ENCODE data around the gene IREB2.

IREB2 gene

GRCh38 chr15:78421238-78421965, 16.6 kb upstream of the IREB2 start:
- Histone ChIP-seq H3K14ac (ENCODE audit: low read length) (no peak overlapping the region), H3K18ac (ENCODE audit: low read length) (no peak overlapping the region), H3K4me2 (ENCODE audit: insufficient read depth, low read length, poor library complexity, severe bottlenecking) (no peak overlapping the region), H4K8ac (ENCODE audit: low read depth, low read length) (no peak overlapping the region), H2BK5ac (ENCODE audit: low read length) (no peak overlapping the region), H3K79me1 (ENCODE audit: low read depth, low read length) (no peaks in the 10 kb centered on the region), H2AFZ (ENCODE audit: low read length) (peak overlapping the region; percentile 6), H3K23ac (ENCODE audit: low read depth, low read length, poor library complexity) (no peak overlapping the region), H2BK15ac (ENCODE audit: low read length) (no peak overlapping the region), H3K4ac (ENCODE audit: low read length) (no peak overlapping the region), H3K27ac (replicated peaks; ENCODE audit: low read length) (no peak overlapping the region), H3K36me3 (replicated peaks in 1 of 2; ENCODE audit: control insufficient read depth in 2 of 2, insufficient read depth in 2 of 2, low read length in 2 of 2) (no peaks in the 10 kb centered on the region), H4K91ac (ENCODE audit: low read depth, low read length, poor library complexity) (no peak overlapping the region), H3K4me1 (ENCODE audit: control insufficient read depth in 2 of 2, insufficient read depth in 1 of 2, low read depth in 1 of 2, low read length in 2 of 2) (peaks cover 0 to 8% of the 10 kb centered on the region in 2 donors), H3K9me3 (replicated peaks in 1 of 2; ENCODE audit: control insufficient read depth in 2 of 2, insufficient read depth in 1 of 2, low read depth in 1 of 2, low read length in 2 of 2) (peaks cover 0 to 11% of the 10 kb centered on the region in 2 donors), H2AK5ac (ENCODE audit: low read depth, low read length) (no peak overlapping the region), H3K27me3 (ENCODE audit: control insufficient read depth in 3 of 3, insufficient read depth in 3 of 3, low read depth in 1 of 3, low read length in 3 of 3) (no peaks in the 10 kb centered on the region), H3K4me3 (ENCODE audit: low read length in 2 of 2) (no peak overlapping the region), H2BK120ac (ENCODE audit: low read depth, low read length) (no peak overlapping the region), H2BK12ac (ENCODE audit: low read length) (no peak overlapping the region), H3K9ac (ENCODE audit: low read depth, low read length, poor library complexity) (no peak overlapping the region)
- WGBS, 2 donors (ENCODE audit: extremely low coverage in 2 of 2, insufficient read length in 2 of 2, insufficient replicate concordance in 1 of 2): no CpG with 5 or more reads among the region's 7 CpGs
- no peak for DNase-seq (ENCODE audit: low spot score)

GRCh38 chr15:78422571-78423340, 15.3 kb upstream of the IREB2 start:
- Histone ChIP-seq H3K9me3 (replicated peaks in 1 of 2; ENCODE audit: control insufficient read depth in 2 of 2, insufficient read depth in 1 of 2, low read depth in 1 of 2, low read length in 2 of 2) (peaks cover 0 to 11% of the 10 kb centered on the region in 2 donors), H3K9ac (ENCODE audit: low read depth, low read length, poor library complexity) (peak overlapping the region; percentile 51), H2BK5ac (ENCODE audit: low read length) (no peak overlapping the region), H3K4me1 (ENCODE audit: control insufficient read depth in 2 of 2, insufficient read depth in 1 of 2, low read depth in 1 of 2, low read length in 2 of 2) (peaks cover 0 to 5% of the 10 kb centered on the region in 2 donors), H2BK12ac (ENCODE audit: low read length) (no peak overlapping the region), H3K4me2 (ENCODE audit: insufficient read depth, low read length, poor library complexity, severe bottlenecking) (no peak overlapping the region), H3K4me3 (ENCODE audit: low read length in 2 of 2) (no peak overlapping the region), H3K4ac (ENCODE audit: low read length) (no peak overlapping the region), H3K18ac (ENCODE audit: low read length) (no peak overlapping the region), H3K27ac (replicated peaks; ENCODE audit: low read length) (no peak overlapping the region), H3K79me1 (ENCODE audit: low read depth, low read length) (no peaks in the 10 kb centered on the region), H4K91ac (ENCODE audit: low read depth, low read length, poor library complexity) (no peak overlapping the region), H2BK120ac (ENCODE audit: low read depth, low read length) (no peak overlapping the region), H3K36me3 (replicated peaks in 1 of 2; ENCODE audit: control insufficient read depth in 2 of 2, insufficient read depth in 2 of 2, low read length in 2 of 2) (no peaks in the 10 kb centered on the region), H4K8ac (ENCODE audit: low read depth, low read length) (no peak overlapping the region), H3K14ac (ENCODE audit: low read length) (no peak overlapping the region), H2AK5ac (ENCODE audit: low read depth, low read length) (peak overlapping the region; percentile 3), H2AFZ (ENCODE audit: low read length) (peak overlapping the region; percentile 3), H3K23ac (ENCODE audit: low read depth, low read length, poor library complexity) (no peak overlapping the region), H2BK15ac (ENCODE audit: low read length) (no peak overlapping the region), H3K27me3 (ENCODE audit: control insufficient read depth in 3 of 3, insufficient read depth in 3 of 3, low read depth in 1 of 3, low read length in 3 of 3) (no peaks in the 10 kb centered on the region)
- WGBS, 2 donors (ENCODE audit: extremely low coverage in 2 of 2, insufficient read length in 2 of 2, insufficient replicate concordance in 1 of 2): no CpG with 5 or more reads among the region's 12 CpGs
- peak; percentile 55 for DNase-seq (ENCODE audit: low spot score)

GRCh38 chr15:78424673-78425072, 13.3 kb upstream of the IREB2 start:
- no peak overlapping the region for H2BK120ac ChIP-seq (ENCODE audit: low read depth, low read length)

GRCh38 chr15:78425643-78426042, 12.4 kb upstream of the IREB2 start:
- Histone ChIP-seq H3K27ac (replicated peaks; ENCODE audit: low read length) (no peak overlapping the region), H3K27me3 (ENCODE audit: control insufficient read depth in 3 of 3, insufficient read depth in 3 of 3, low read depth in 1 of 3, low read length in 3 of 3) (peaks cover 0 to 7% (median 0%) of the 10 kb centered on the region in 3 experiments), H2AFZ (ENCODE audit: low read length) (no peak overlapping the region), H3K9ac (ENCODE audit: low read depth, low read length, poor library complexity) (no peak overlapping the region), H4K91ac (ENCODE audit: low read depth, low read length, poor library complexity) (no peak overlapping the region), H2BK5ac (ENCODE audit: low read length) (no peak overlapping the region), H2BK15ac (ENCODE audit: low read length) (no peak overlapping the region), H2AK5ac (ENCODE audit: low read depth, low read length) (no peak overlapping the region), H3K23ac (ENCODE audit: low read depth, low read length, poor library complexity) (no peak overlapping the region), H3K36me3 (replicated peaks in 1 of 2; ENCODE audit: control insufficient read depth in 2 of 2, insufficient read depth in 2 of 2, low read length in 2 of 2) (no peaks in the 10 kb centered on the region), H2BK12ac (ENCODE audit: low read length) (no peak overlapping the region), H2BK120ac (ENCODE audit: low read depth, low read length) (no peak overlapping the region), H3K4me2 (ENCODE audit: insufficient read depth, low read length, poor library complexity, severe bottlenecking) (no peak overlapping the region), H3K9me3 (replicated peaks in 1 of 2; ENCODE audit: control insufficient read depth in 2 of 2, insufficient read depth in 1 of 2, low read depth in 1 of 2, low read length in 2 of 2) (peaks cover 0 to 4% of the 10 kb centered on the region in 2 donors), H3K4me3 (ENCODE audit: low read length in 2 of 2) (no peak overlapping the region), H3K4ac (ENCODE audit: low read length) (no peak overlapping the region), H3K14ac (ENCODE audit: low read length) (no peak overlapping the region), H4K8ac (ENCODE audit: low read depth, low read length) (no peak overlapping the region), H3K4me1 (ENCODE audit: control insufficient read depth in 2 of 2, insufficient read depth in 1 of 2, low read depth in 1 of 2, low read length in 2 of 2) (peaks cover 0 to 3% of the 10 kb centered on the region in 2 donors), H3K79me1 (ENCODE audit: low read depth, low read length) (no peaks in the 10 kb centered on the region), H3K18ac (ENCODE audit: low read length) (no peak overlapping the region)
- no CpG with 5 or more reads among the region's 1 CpG for WGBS, 2 donors (ENCODE audit: extremely low coverage in 2 of 2, insufficient read length in 2 of 2, insufficient replicate concordance in 1 of 2)
- DNase-seq (ENCODE audit: low spot score): no peak

More at GRCh38 chr15:78424673-78425072, 13.3 kb upstream of the IREB2 start:
- no peaks in the 10 kb centered on the region for H3K79me1 ChIP-seq (ENCODE audit: low read depth, low read length)
- H3K4me3 ChIP-seq (ENCODE audit: low read length in 2 of 2): no peak overlapping the region
- no peak overlapping the region for H2BK5ac ChIP-seq (ENCODE audit: low read length)
- no peak overlapping the region for H4K8ac ChIP-seq (ENCODE audit: low read depth, low read length)
- no peak overlapping the region for H3K27ac ChIP-seq (replicated peaks; ENCODE audit: low read length)
- no peak overlapping the region for H4K91ac ChIP-seq (ENCODE audit: low read depth, low read length, poor library complexity)
- no peak for DNase-seq (ENCODE audit: low spot score)
- no peak overlapping the region for H3K4ac ChIP-seq (ENCODE audit: low read length)
- no peak overlapping the region for H3K18ac ChIP-seq (ENCODE audit: low read length)
- H3K23ac ChIP-seq (ENCODE audit: low read depth, low read length, poor library complexity): no peak overlapping the region
- no peak overlapping the region for H2AK5ac ChIP-seq (ENCODE audit: low read depth, low read length)
- H3K4me2 ChIP-seq (ENCODE audit: insufficient read depth, low read length, poor library complexity, severe bottlenecking): no peak overlapping the region
- peaks cover 0 to 5% of the 10 kb centered on the region in 2 donors for H3K9me3 ChIP-seq (replicated peaks in 1 of 2; ENCODE audit: control insufficient read depth in 2 of 2, insufficient read depth in 1 of 2, low read depth in 1 of 2, low read length in 2 of 2)
- H2BK12ac ChIP-seq (ENCODE audit: low read length): no peak overlapping the region
- no peak overlapping the region for H2AFZ ChIP-seq (ENCODE audit: low read length)
- H3K27me3 ChIP-seq (ENCODE audit: control insufficient read depth in 3 of 3, insufficient read depth in 3 of 3, low read depth in 1 of 3, low read length in 3 of 3): peaks cover 0 to 2% (median 0%) of the 10 kb centered on the region in 3 experiments
- H3K9ac ChIP-seq (ENCODE audit: low read depth, low read length, poor library complexity): no peak overlapping the region
- H3K36me3 ChIP-seq (replicated peaks in 1 of 2; ENCODE audit: control insufficient read depth in 2 of 2, insufficient read depth in 2 of 2, low read length in 2 of 2): no peaks in the 10 kb centered on the region
- no peak overlapping the region for H2BK15ac ChIP-seq (ENCODE audit: low read length)
- no peak overlapping the region for H3K14ac ChIP-seq (ENCODE audit: low read length)
- H3K4me1 ChIP-seq (ENCODE audit: control insufficient read depth in 2 of 2, insufficient read depth in 1 of 2, low read depth in 1 of 2, low read length in 2 of 2): peaks cover 0 to 3% of the 10 kb centered on the region in 2 donors
- WGBS, 2 donors (ENCODE audit: extremely low coverage in 2 of 2, insufficient read length in 2 of 2, insufficient replicate concordance in 1 of 2): no CpG with 5 or more reads among the region's 3 CpGs

All from neuronal stem cell (in vitro differentiated cells).